ENCODE measurements around the gene DAGLA.

DNA sequence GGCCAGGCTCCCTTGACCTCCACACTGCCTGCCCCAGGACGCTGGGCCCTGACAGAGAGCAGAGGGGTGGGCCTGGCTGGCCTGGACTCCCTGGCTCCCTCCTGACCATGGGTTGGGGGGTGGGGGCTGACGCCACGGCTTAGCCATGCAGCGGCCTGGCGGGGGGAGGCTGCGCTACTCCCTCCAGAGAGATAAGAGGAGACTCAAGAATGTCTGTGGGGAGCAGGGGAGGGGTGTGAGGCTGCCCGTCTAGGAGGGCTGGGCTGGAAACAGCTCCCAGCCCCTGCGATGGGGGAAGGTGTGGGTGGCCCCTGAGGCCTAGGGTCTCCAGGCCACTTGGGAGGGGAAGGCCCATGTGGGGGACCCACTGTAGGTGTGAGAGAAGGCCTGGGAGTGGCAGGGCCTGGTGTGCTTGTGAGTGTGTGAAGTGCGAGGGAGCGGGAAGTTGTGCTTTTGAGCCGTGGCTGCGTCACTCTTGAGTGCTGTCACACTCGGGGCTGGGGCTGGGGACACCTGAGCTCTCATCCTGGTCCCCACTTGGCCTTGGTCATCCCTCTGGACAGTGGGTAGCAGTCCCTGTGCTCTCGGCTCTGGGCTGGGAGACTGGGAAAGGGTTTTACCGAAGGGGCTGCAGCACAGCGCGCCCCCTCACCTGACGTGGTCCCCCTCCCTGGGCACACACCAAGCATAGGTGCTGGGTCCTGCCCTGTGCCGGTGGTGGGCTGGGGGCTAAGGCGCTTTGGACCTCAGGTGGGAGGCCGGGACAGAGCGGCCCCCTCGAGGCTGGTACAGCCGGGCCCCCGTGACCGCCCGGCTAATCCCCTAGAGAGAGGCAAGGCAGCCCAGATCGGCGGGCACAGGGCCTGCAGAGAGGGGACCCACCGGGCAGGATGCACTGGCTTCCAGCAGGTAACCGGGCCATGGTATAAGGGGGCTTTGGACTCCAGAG lies 74.6 kb downstream of the DAGLA start:
- TF ChIP-seq, protein P1, sequence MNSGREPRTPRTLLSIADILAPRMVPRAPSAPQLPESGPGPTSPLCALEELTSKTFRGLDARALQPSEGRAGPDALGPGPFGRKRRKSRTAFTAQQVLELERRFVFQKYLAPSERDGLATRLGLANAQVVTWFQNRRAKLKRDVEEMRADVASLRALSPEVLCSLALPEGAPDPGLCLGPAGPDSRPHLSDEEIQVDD (CRISPR knock-in tag; IDR thresholded peaks at IDR 0.05; ENCODE audit: borderline replicate concordance) = no peak
- TF ChIP-seq ZNF629 (CRISPR knock-in tag; conservative IDR thresholded peaks at IDR 0.05) = no peak
- TF ChIP-seq, protein P2, sequence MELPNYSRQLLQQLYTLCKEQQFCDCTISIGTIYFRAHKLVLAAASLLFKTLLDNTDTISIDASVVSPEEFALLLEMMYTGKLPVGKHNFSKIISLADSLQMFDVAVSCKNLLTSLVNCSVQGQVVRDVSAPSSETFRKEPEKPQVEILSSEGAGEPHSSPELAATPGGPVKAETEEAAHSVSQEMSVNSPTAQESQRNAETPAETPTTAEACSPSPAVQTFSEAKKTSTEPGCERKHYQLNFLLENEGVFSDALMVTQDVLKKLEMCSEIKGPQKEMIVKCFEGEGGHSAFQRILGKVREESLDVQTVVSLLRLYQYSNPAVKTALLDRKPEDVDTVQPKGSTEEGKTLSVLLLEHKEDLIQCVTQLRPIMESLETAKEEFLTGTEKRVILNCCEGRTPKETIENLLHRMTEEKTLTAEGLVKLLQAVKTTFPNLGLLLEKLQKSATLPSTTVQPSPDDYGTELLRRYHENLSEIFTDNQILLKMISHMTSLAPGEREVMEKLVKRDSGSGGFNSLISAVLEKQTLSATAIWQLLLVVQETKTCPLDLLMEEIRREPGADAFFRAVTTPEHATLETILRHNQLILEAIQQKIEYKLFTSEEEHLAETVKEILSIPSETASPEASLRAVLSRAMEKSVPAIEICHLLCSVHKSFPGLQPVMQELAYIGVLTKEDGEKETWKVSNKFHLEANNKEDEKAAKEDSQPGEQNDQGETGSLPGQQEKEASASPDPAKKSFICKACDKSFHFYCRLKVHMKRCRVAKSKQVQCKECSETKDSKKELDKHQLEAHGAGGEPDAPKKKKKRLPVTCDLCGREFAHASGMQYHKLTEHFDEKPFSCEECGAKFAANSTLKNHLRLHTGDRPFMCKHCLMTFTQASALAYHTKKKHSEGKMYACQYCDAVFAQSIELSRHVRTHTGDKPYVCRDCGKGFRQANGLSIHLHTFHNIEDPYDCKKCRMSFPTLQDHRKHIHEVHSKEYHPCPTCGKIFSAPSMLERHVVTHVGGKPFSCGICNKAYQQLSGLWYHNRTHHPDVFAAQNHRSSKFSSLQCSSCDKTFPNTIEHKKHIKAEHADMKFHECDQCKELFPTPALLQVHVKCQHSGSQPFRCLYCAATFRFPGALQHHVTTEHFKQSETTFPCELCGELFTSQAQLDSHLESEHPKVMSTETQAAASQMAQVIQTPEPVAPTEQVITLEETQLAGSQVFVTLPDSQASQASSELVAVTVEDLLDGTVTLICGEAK (IDR thresholded peaks at IDR 0.05) = no peak
- TF ChIP-seq, protein P2 (CRISPR knock-in tag; IDR thresholded peaks at IDR 0.05) = no peak
- no peak for TF ChIP-seq SIN3B (IDR thresholded peaks at IDR 0.05; ENCODE audit: low read length)
- no peak for TF ChIP-seq IKZF4 (CRISPR knock-in tag; IDR thresholded peaks at IDR 0.05; ENCODE audit: borderline replicate concordance, low read depth, not compliant biosample characterization)
- TF ChIP-seq SOX13 (IDR thresholded peaks at IDR 0.05) = no peak
- no peak for TF ChIP-seq SOX13 (CRISPR knock-in tag; conservative IDR thresholded peaks at IDR 0.05 in 1 of 2, IDR thresholded peaks at IDR 0.05 in 1 of 2)
- TF ChIP-seq RFX5 (IDR thresholded peaks at IDR 0.05; ENCODE audit: low read depth, low read length) = no peak
- no peak for TF ChIP-seq POLR2AphosphoS5 (IDR thresholded peaks at IDR 0.05; ENCODE audit: low read depth, low read length)
- TF ChIP-seq, protein P3, sequence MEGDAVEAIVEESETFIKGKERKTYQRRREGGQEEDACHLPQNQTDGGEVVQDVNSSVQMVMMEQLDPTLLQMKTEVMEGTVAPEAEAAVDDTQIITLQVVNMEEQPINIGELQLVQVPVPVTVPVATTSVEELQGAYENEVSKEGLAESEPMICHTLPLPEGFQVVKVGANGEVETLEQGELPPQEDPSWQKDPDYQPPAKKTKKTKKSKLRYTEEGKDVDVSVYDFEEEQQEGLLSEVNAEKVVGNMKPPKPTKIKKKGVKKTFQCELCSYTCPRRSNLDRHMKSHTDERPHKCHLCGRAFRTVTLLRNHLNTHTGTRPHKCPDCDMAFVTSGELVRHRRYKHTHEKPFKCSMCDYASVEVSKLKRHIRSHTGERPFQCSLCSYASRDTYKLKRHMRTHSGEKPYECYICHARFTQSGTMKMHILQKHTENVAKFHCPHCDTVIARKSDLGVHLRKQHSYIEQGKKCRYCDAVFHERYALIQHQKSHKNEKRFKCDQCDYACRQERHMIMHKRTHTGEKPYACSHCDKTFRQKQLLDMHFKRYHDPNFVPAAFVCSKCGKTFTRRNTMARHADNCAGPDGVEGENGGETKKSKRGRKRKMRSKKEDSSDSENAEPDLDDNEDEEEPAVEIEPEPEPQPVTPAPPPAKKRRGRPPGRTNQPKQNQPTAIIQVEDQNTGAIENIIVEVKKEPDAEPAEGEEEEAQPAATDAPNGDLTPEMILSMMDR (CRISPR knock-in tag; IDR thresholded peaks at IDR 0.05) = no peak
- no peak for TF ChIP-seq HDAC6 (IDR thresholded peaks at IDR 0.05; ENCODE audit: low read depth, low read length)
- TF ChIP-seq ESRRA (CRISPR knock-in tag; IDR thresholded peaks at IDR 0.05; ENCODE audit: low read depth) = no peak
- no peak for TF ChIP-seq BRD4 (CRISPR knock-in tag; IDR thresholded peaks at IDR 0.05)
